GM20431 (cell line): ENCODE data around the gene SIAH1.

ENCODE experiments used
- in situ Hi-C: fragments of 300-500 bp; cut with MseI, MboI; formaldehyde crosslinking; loops from one replicate; pipeline ENCODE4 v1.15.0; 2020; ENCODE audit warnings: low sequenced_read_pairs; ENCODE audit not compliant: unreplicated experiment

The SIAH1 gene

GRCh38 chr16:48369765-48370164 lies 15.4 kb downstream of the SIAH1 start:
- in situ Hi-C loops = loop anchor here (25.0 kb wide), 1 partner anchor 168 kb away; no protein-coding TSS in a partner anchor

DNA sequence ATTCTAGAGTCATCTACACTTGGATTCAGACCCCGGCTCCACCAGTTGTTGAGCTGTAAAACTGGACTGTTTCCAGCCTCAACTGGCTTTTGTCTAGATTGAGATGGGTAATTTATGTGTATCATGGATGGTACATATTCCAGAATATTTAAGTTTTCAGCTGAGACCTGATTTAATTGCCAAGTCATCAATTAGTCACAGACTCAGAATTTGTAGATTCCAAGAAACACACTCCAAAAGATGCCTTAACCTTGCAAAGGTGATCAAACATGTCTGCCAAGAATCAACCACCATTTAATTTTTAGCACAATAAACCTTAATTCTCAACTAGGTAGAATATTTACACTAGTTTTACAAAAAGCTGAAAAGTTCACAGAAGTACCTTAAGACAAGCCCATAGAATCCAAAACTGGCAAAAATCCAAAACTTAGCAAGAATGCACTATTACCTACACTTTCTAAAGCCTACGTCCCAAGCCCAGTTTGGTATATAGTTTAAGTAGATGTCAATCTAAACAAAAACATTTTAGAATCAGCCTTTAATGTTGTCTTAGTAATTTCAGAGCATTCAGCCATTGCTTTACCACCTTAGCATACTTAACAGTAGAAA lies 17.7 kb downstream of the SIAH1 start:
- in situ Hi-C loops = loop anchor here (25.0 kb wide), 1 partner anchor 170 kb away; no protein-coding TSS in a partner anchor

GRCh38 chr16:48366165-48367093 lies 18.8 kb downstream of the SIAH1 start:
- in situ Hi-C loops = loop anchor here (25.0 kb wide), 1 partner anchor 171 kb away; no protein-coding TSS in a partner anchor

DNA sequence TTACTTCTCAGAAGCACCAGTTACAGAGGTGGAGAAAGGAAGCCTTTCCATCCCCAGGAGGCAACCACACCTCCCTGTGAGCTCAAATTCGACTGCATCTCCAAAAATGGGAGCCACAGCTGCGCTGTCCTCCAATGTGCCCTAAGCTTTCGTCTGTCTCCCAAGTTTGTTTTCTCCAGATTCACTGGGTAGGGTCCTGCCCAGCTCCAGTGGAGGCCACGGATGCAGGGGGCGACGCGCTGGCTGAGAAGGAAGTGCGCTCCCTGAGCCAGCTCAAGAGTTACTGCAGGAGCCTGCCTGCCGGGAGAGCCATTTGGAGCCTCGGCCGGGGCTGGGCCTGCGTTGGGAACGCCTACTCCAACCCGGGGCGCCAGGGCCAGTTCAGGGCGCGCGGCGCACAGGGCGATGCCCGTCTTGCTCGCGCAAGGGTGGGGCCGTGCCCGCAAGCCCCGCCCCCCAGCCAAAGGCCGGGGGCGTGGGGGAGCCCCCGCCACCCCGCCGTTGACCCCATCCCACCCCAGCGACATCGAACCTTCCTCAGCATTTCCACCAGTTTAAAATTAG lies 19.5 kb downstream of the SIAH1 start:
- in situ Hi-C loops = loop anchor here (25.0 kb wide), 1 partner anchor 172 kb away; no protein-coding TSS in a partner anchor

- in situ Hi-C loops = loop anchor here (25.0 kb wide), 1 partner anchor 172 kb away; no protein-coding TSS in a partner anchor
Observed at GRCh38 chr16:48365025-48365600, 20.1 kb downstream of the SIAH1 start.

- in situ Hi-C loops = loop anchor here (25.0 kb wide), 1 partner anchor 176 kb away; no protein-coding TSS in a partner anchor
Observed at GRCh38 chr16:48361540-48362144, 23.6 kb downstream of the SIAH1 start.

- in situ Hi-C loops = loop anchor here (25.0 kb wide), 1 partner anchor 176 kb away; no protein-coding TSS in a partner anchor
Observed at GRCh38 chr16:48361012-48361411, 24.2 kb downstream of the SIAH1 start.

DNA sequence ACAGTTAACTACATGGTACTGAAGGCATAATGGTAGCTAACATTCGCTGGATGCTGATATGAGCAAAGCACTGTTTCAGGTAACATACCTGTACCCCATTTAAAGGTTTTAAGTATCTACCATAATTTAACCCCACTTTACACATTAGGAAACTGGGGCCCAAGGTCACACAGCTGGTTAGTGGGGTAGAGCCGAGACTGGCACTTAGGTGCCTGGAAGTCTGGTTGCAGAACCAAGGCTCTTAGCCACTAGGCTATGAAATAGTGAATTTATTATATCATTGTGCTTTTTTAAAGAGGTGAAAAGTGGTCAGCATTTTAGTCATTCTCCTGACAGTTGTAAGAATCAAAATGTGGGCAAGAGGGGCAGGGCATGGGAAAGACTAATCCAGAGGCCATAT lies 25.2 kb downstream of the SIAH1 start:
- in situ Hi-C loops = loop anchor here (10.0 to 25.0 kb wide), 2 partner anchors 177 to 275 kb away; no protein-coding TSS in a partner anchor

DNA sequence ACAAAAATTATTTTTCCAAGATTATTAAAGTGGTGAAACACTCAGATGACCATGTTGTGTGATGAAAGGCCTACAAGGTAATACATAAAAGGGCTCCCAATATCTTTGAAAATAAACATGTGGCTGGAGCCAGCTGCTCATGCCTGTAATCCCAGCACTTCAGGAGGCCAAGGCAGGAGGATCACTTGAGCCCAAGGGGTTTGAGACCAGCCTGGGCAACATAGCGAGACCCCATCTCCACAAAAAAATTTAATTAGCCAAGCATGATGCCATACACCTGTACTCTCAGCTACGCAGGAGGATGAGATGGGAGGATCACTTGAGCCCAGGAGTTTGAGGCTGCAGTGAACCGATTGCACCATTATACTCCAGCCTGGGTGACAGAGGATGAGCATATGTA lies 26.8 kb downstream of the SIAH1 start:
- in situ Hi-C loops = loop anchor here (10.0 to 25.0 kb wide), 2 partner anchors 179 to 276 kb away; no protein-coding TSS in a partner anchor

- in situ Hi-C loops = loop anchor here (10.0 to 25.0 kb wide), 2 partner anchors 180 to 278 kb away; no protein-coding TSS in a partner anchor
Observed at GRCh38 chr16:48356633-48357376, 28.4 kb downstream of the SIAH1 start.

GRCh38 chr16:48354877-48355855 lies 30.0 kb downstream of the SIAH1 start:
- in situ Hi-C loops = loop anchor here (10.0 to 25.0 kb wide), 2 partner anchors 182 to 280 kb away; no protein-coding TSS in a partner anchor

DNA sequence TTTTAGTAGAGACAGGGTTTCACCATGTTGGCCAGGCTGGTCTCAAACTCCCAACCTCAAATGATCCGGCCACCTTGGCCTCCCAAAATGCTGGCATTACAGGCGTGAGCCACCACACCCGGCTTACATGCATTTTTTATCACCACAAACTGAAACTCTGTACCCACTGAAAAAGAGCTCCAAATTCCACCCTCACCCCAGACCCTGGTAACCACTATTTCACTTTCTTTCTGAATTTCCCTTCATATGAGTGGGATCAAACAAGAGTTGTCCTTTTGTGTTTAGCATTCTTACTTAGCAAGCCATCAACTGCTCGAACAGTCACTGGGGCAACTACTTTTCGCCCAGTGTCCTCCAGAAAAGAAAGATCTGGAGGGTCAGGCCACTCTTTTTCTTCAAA lies 30.8 kb downstream of the SIAH1 start:
- in situ Hi-C loops = loop anchor here (10.0 to 25.0 kb wide), 2 partner anchors 183 to 280 kb away; no protein-coding TSS in a partner anchor

DNA sequence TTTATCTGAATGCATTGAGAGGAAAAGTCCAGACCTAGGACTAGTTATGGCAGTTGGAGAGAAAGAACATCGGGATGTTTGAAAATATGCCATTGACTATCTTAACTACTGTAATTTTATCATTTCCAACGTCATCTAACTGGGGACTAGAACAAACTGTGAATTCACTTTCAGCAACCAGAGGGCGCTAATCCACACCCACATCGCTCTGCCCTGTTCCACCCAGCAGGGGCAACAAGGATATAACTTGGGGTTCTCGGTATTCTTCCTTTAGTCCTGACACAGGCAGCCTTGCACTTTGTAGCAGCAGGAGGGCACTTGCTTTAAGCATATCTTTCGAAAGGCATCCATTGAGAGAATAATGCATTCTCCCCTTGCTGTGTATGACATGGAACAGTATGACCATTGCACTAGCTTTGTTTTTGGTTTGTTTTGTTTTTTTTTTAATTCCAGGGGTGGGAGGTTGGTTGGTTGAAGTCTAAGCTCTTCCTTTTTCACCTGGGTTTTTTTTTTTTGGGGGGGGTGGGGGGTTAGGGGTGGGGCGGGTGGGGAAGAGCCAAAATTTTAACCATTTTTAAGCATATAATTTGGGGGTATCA lies 31.5 kb downstream of the SIAH1 start:
- in situ Hi-C loops = loop anchor here (10.0 to 25.0 kb wide), 2 partner anchors 184 to 281 kb away; no protein-coding TSS in a partner anchor

GRCh38 chr16:48352648-48353390 lies 32.4 kb downstream of the SIAH1 start:
- in situ Hi-C loops = loop anchor here (10.0 to 25.0 kb wide), 2 partner anchors 184 to 282 kb away; no protein-coding TSS in a partner anchor

- in situ Hi-C loops = loop anchor here (10.0 to 25.0 kb wide), 2 partner anchors 187 to 284 kb away; no protein-coding TSS in a partner anchor
Observed at GRCh38 chr16:48350736-48351135, 34.5 kb downstream of the SIAH1 start.

- in situ Hi-C loops = no loop called here
Observed at GRCh38 chr16:48347980-48348379, 37.2 kb downstream of the SIAH1 start.
